OCI-LY3 (cell line): ENCODE data around the gene PNPLA8.
A peak's percentile ranks its signal among the peaks of the same experiment; 100 is the strongest.

Experiments
- H2AFZ ChIP-seq: fragments of 200-600, 300-600 bp; shearing (Covaris generic); 2 replicates; pipeline ENCODE4 v1.6.0; 2014; ENCODE audit warnings: antibody characterized with exemption, low read depth, low read length
- H3K27ac ChIP-seq: fragments of 200-600, 300-600 bp; sonication (generic); 2 replicates; pipeline ENCODE4 v1.5.1; 2014; ENCODE audit warnings: mild to moderate bottlenecking, low read length, moderate library complexity, mixed read lengths
- H3K27me3 ChIP-seq: fragments of 200-600, 300-600 bp; sonication (generic); 2 replicates; pipeline ENCODE4 v1.6.1; 2014; ENCODE audit warnings: low read depth, low read length, mixed read lengths
- H3K36me3 ChIP-seq: fragments of 200-600, 300-600 bp; sonication (generic); replicated peaks from 2 replicates; pipeline ENCODE3; 2014; ENCODE audit warnings: low read depth, low read length, mixed read lengths
- H3K4me1 ChIP-seq: fragments of 300-600, 200-600 bp; sonication (generic); 2 replicates; pipeline ENCODE4 v1.6.1; 2014; ENCODE audit warnings: low read length, mixed read lengths
- H3K4me2 ChIP-seq: fragments of 200-600, 300-600 bp; sonication (generic); 2 replicates; pipeline ENCODE4 v1.6.1; 2014; ENCODE audit warnings: low read length, mixed read lengths
- H3K4me3 ChIP-seq: fragments of 300-600, 200-600 bp; sonication (generic); 2 replicates; pipeline ENCODE4 v1.5.1; 2014; ENCODE audit warnings: antibody characterized with exemption, mild to moderate bottlenecking, low read length, moderate library complexity
- H3K79me2 ChIP-seq: fragments of 300-600, 200-600 bp; shearing (Covaris generic); 2 replicates; pipeline ENCODE4 v1.6.1; 2014; ENCODE audit warnings: mild to moderate bottlenecking, low read length, mixed read lengths
- H3K9ac ChIP-seq: fragments of 300-600, 200-600 bp; shearing (Covaris generic); 2 replicates; pipeline ENCODE4 v1.6.0; 2014; ENCODE audit warnings: mild to moderate bottlenecking, low read length, moderate library complexity
- H3K9me3 ChIP-seq: fragments of 200-600, 300-600 bp; shearing (Covaris generic); 2 replicates; pipeline ENCODE4 v1.6.1; 2014; ENCODE audit warnings: low read length, mixed read lengths; ENCODE audit not compliant: insufficient read depth
- H4K20me1 ChIP-seq: fragments of 200-600, 300-600 bp; sonication (generic); 2 replicates; pipeline ENCODE4 v1.6.1; 2016; ENCODE audit warnings: low read length, mixed read lengths; ENCODE audit not compliant: insufficient read depth
- EZH2phosphoT487 ChIP-seq: fragments of 200-600 bp; shearing (Covaris generic); IDR thresholded peaks from 2 replicates; pipeline ENCODE4 v1.6.1; 2018; ENCODE audit warnings: antibody characterized with exemption, mixed run types, low read depth
- TF ChIP-seq, protein P1 (sequence below): fragments of 200-600, 300-600 bp; sonication (generic); IDR thresholded peaks from 2 replicates; pipeline ENCODE4 v1.5.1; 2014; ENCODE audit warnings: antibody characterized with exemption, low read length, low read depth

Gene PNPLA8

DNA sequence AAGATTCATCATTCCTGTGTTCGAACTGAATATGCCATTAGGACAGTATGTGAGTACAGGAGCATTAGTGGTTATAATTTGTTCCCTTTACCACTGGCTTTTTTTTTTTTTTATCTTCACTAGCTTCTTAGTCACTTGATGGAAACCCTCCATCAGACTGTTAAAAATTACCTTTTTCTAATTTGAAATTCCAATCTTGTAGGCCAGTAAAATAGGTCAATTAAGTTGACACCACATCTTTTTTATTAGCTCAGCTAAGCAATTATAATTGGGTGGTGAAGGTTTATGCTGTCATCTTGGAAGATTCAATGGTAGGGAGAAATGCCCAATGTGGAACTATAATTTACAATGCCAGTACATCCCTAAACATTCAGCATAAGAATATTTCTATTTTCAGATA, 75.8 kb downstream of the PNPLA8 start:
- Histone ChIP-seq H3K4me2 (peak overlapping the region; percentile 96), H3K79me2 (peaks cover 89% of the 10 kb centered on the region)
- no peak for TF ChIP-seq EZH2phosphoT487
- TF ChIP-seq, protein P1, sequence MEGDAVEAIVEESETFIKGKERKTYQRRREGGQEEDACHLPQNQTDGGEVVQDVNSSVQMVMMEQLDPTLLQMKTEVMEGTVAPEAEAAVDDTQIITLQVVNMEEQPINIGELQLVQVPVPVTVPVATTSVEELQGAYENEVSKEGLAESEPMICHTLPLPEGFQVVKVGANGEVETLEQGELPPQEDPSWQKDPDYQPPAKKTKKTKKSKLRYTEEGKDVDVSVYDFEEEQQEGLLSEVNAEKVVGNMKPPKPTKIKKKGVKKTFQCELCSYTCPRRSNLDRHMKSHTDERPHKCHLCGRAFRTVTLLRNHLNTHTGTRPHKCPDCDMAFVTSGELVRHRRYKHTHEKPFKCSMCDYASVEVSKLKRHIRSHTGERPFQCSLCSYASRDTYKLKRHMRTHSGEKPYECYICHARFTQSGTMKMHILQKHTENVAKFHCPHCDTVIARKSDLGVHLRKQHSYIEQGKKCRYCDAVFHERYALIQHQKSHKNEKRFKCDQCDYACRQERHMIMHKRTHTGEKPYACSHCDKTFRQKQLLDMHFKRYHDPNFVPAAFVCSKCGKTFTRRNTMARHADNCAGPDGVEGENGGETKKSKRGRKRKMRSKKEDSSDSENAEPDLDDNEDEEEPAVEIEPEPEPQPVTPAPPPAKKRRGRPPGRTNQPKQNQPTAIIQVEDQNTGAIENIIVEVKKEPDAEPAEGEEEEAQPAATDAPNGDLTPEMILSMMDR = no peak

DNA sequence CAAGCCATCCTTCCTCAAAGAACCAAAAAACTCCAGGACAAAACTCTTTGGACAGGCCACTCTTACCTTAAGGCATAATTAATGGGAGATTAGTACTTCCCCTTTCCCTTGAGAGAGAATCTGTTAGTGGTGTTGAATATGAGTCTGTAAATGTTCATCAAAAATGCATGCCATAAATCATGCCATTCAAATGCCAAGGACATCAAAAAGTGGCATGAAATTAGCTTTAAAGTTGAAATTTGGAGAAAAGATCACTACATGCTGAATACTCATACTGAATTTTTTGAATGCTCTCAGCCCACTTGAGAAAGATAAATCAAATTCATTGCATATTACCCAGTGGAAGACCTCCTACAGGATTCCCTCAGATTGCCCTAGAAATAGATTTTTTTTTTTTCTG, 76.4 kb downstream of the PNPLA8 start:
- no peak overlapping the region for H2AFZ ChIP-seq
- H3K79me2 ChIP-seq = peaks cover 89% of the 10 kb centered on the region
- peak overlapping the region; percentile 96 for H3K4me2 ChIP-seq
- H3K9ac ChIP-seq = peak overlapping the region; percentile 92
- H3K27me3 ChIP-seq = no peaks in the 10 kb centered on the region
- TF ChIP-seq, protein P1 = no peak
- TF ChIP-seq EZH2phosphoT487 = no peak
- H3K9me3 ChIP-seq = no peaks in the 10 kb centered on the region
- peaks cover 94% of the 10 kb centered on the region for H3K4me1 ChIP-seq
- H3K4me3 ChIP-seq = peak overlapping the region; percentile 72
- H3K36me3 ChIP-seq = no peaks in the 10 kb centered on the region
- no peaks in the 10 kb centered on the region for H4K20me1 ChIP-seq
- H3K27ac ChIP-seq = peak overlapping the region; percentile 98

More for the DNA sequence above, 75.8 kb downstream of the PNPLA8 start:
- no peak overlapping the region for H2AFZ ChIP-seq
- H4K20me1 ChIP-seq = no peaks in the 10 kb centered on the region
- H3K9me3 ChIP-seq = no peaks in the 10 kb centered on the region
- H3K27ac ChIP-seq = peak overlapping the region; percentile 98
- H3K36me3 ChIP-seq = no peaks in the 10 kb centered on the region
- peak overlapping the region; percentile 92 for H3K9ac ChIP-seq
- H3K4me1 ChIP-seq = peaks cover 88% of the 10 kb centered on the region
- H3K27me3 ChIP-seq = no peaks in the 10 kb centered on the region
- peak overlapping the region; percentile 94 for H3K4me3 ChIP-seq

DNA sequence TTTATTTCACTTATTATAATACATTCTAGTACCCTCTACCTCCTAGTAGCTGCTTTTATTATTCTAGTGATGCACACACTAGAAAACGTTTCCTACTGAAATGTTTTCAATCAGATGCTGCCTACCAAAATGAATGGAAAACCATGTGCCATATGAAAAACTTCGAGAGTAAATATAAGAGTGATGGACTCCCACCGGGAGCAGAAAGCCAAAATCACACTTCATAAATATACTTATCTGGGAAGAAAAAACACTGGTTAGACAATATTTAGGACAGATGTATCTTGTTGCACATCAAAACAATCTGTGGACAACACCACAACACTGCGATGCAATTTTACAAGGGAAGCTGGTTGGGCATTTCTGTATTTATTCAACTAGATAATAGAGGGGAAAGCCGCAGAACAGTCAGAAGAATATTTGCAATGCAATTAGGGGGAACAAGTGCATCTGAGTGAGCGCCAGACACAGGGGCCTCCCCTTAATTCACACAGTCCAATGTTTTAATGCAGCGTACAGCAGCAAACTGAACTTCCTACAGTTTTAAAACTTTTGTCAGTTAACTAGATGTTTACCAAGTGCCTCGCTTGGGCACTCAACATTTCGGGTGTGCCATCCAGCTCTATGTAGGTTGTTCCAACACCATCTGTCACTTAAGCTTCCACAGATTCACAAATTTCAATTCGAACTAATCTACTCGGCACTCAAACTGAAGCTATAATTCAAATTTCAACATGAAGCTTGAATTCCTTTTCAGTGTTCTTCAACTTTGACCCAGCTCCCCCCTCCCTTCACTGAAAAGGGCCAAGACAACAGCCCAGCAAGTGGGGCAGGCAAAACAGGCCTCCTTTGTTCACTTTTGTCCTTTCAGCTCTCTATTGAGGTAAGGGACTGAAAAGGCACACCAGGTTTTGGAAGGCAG, 77.1 kb downstream of the PNPLA8 start:
- no peaks in the 10 kb centered on the region for H4K20me1 ChIP-seq
- H3K27ac ChIP-seq = peak overlapping the region; percentile 98
- peak overlapping the region; percentile 92 for H3K9ac ChIP-seq
- no peak overlapping the region for H2AFZ ChIP-seq
- H3K9me3 ChIP-seq = no peaks in the 10 kb centered on the region
- H3K4me2 ChIP-seq = peak overlapping the region; percentile 96
- peaks cover 89% of the 10 kb centered on the region for H3K79me2 ChIP-seq
- H3K4me1 ChIP-seq = peaks cover 96% of the 10 kb centered on the region
- H3K4me3 ChIP-seq = peak overlapping the region; percentile 72
- no peaks in the 10 kb centered on the region for H3K27me3 ChIP-seq
- TF ChIP-seq EZH2phosphoT487 = no peak
- TF ChIP-seq, protein P1 = no peak
- H3K36me3 ChIP-seq = no peaks in the 10 kb centered on the region

DNA sequence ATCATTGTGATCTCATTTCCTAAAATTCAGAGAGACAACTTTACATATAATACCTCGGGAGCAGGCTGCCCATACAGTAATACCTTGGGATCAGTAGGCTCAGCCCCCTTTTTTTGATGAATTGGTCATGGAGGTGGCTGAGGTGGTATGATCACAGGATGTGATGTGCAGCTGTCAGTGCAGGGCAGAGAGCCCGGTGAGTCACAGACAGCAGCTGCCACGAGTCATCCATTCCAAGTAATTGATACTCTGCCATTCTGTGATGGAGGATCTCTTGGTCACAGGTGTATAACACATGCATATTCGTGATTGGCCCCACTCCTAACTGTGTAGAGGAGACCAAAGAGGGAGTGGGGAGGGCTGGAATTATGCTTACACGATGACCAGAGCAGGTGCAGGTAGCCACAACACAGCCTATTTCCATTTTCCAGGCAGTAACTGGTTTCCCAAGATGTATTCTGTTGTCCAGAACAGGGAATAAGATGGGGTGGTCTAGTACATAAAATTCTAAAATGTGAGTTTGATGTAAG, 83.8 kb downstream of the PNPLA8 start:
- no peak overlapping the region for H2AFZ ChIP-seq
- H3K4me3 ChIP-seq = peak overlapping the region; percentile 27
- peak overlapping the region; percentile 20 for H3K9ac ChIP-seq
- TF ChIP-seq, protein P1 = no peak
- no peak for TF ChIP-seq EZH2phosphoT487
- peak overlapping the region; percentile 69 for H3K4me2 ChIP-seq
- H3K27ac ChIP-seq = peak overlapping the region; percentile 56
- peaks cover 11% of the 10 kb centered on the region for H3K36me3 ChIP-seq
- 0 out of 2 replicates have a peak, but pooled peaks cover 3% of the 10 kb centered on the region for H4K20me1 ChIP-seq
- H3K4me1 ChIP-seq = peaks cover 63% of the 10 kb centered on the region
- H3K9me3 ChIP-seq = no peaks in the 10 kb centered on the region
- H3K79me2 ChIP-seq = peaks cover 90% of the 10 kb centered on the region
- no peaks in the 10 kb centered on the region for H3K27me3 ChIP-seq
